Esophagus muscularis mucosa (tissue), 4 donors: ENCODE data around the gene DNAAF1. TPM values are rescaled to one million over a fixed set of nuclear protein-coding genes. Genes with fewer than 3 reads are reported as not detected.
"Not testable (repeated sequence)": the region's sequence is repeated elsewhere in the genome, so short reads cannot be mapped to it uniquely, and the experiment has no call there.

Experiments used
- DNase-seq: peaks from one replicate; pipeline ENCODE4 v3.0.0-alpha.2; 2017; ENCODE audit errors: extremely low spot score
- H3K27ac ChIP-seq, 4 donors: fragments of 200-600 bp; sonication (generic); replicated peaks in 1 of 4; 1 replicate in 3 of 4; 2 replicates in 1 of 4; pipeline ENCODE4 v1.5.1; 2016 to 2019; ENCODE audit warnings: mild to moderate bottlenecking in 1 of 4
- H3K27me3 ChIP-seq, 4 donors: fragments of 200-600 bp; sonication (generic); one replicate each; pipeline versions ENCODE4 v1.5.1 to v1.6.0; 2016 to 2019
- H3K36me3 ChIP-seq, 4 donors: fragments of 200-600 bp; sonication (generic); one replicate each; pipeline ENCODE4 v1.5.1; 2016 to 2019
- H3K4me1 ChIP-seq, 4 donors: fragments of 200-600 bp; sonication (generic); one replicate each; pipeline ENCODE4 v1.5.1; 2016 to 2019
- H3K4me3 ChIP-seq, 4 donors: fragments of 200-600 bp; sonication (generic); 1 replicate in 2 of 4; 2 replicates in 2 of 4; pipeline ENCODE4 v1.5.1; 2016 to 2019; ENCODE audit warnings: mild to moderate bottlenecking in 4 of 4, moderate library complexity in 1 of 4
- H3K9me3 ChIP-seq, 4 donors: fragments of 200-600 bp; sonication (generic); 1 replicate in 3 of 4; 2 replicates in 1 of 4; pipeline ENCODE4 v1.5.1; 2016 to 2019
- CTCF ChIP-seq, 3 experiments: fragments of 200-600 bp in 2 of 3; fragments of 450-650 bp in 1 of 3; sonication (generic) in 2 of 3; IDR thresholded peaks; one replicate each; pipeline ENCODE4 v1.5.1; 2017 to 2019; ENCODE audit warnings: antibody characterized with exemption in 3 of 3, mild to moderate bottlenecking in 2 of 3, moderate library complexity in 1 of 3
- EP300 ChIP-seq: sonication (generic); formaldehyde crosslinking; IDR thresholded peaks from one replicate; pipeline ENCODE4 v1.6.1; 2017; ENCODE audit warnings: antibody characterized with exemption
- POLR2A ChIP-seq: fragments of 450-650 bp; IDR thresholded peaks from one replicate; pipeline ENCODE4 v1.6.1; 2017; ENCODE audit warnings: antibody characterized with exemption, moderate library complexity, mild to moderate bottlenecking, low read depth
- POLR2AphosphoS5 ChIP-seq, 2 donors: sonication (generic); formaldehyde crosslinking; IDR thresholded peaks; one replicate each; pipeline ENCODE4 v1.6.1; 2017; ENCODE audit warnings: antibody characterized with exemption in 2 of 2
- WGBS: methylation state at CpG from one replicate; pipeline ENCODE4 v1.1.5; 2018; 5-methylcytosine and 5-hydroxymethylcytosine counted together
- intact Hi-C: fragments of 100-400 bp; cut with DNase I; formaldehyde crosslinking; loops from one replicate; pipeline ENCODE4 v1.15.1; 2023
- total RNA-seq, 4 donors: library from RNA; depleted of rRNA; stranded (reverse); fragments of >200 nt; gene quantifications; one replicate each; pipeline versions ENCODE4 v1.1.0 to v1.2.1, GENCODE V29; 2016

DNAAF1 gene
- total RNA-seq, 4 donors from 2014 or later: 0.66 to 0.78 TPM; not detected in 2

GRCh38 chr16:84109598-84110335 lies 35.3 kb upstream of the DNAAF1 start:
- no peak for DNase-seq
- WGBS: 45% methylated on average over 6 of the region's 6 CpGs

GRCh38 chr16:84110527-84110926 lies 34.6 kb upstream of the DNAAF1 start:
- intact Hi-C loops: loop anchor here (10.0 kb wide), 1 partner anchor 74 kb away; the partner anchor contains the start of gene TAF1C
- peaks cover 0 to 34% (median 14%) of the 10 kb centered on the region in 4 donors for H3K36me3 ChIP-seq
- DNase-seq: no peak
- H3K27me3 ChIP-seq: no peaks in the 10 kb centered on the region
- WGBS: 89% methylated on average over 3 of the region's 3 CpGs
- no peak overlapping the region for H3K27ac ChIP-seq
- H3K9me3 ChIP-seq: no peaks in the 10 kb centered on the region
- peaks cover 28 to 72% (median 49%) of the 10 kb centered on the region in 4 donors for H3K4me1 ChIP-seq
- no peak for TF ChIP-seq EP300
- no peak for TF ChIP-seq POLR2A
- no peak for TF ChIP-seq CTCF (IDR thresholded peaks at IDR 0.05)
- TF ChIP-seq POLR2AphosphoS5 (IDR thresholded peaks at IDR 0.05): no peak
- H3K4me3 ChIP-seq: no peak overlapping the region

More at GRCh38 chr16:84109598-84110335, 35.3 kb upstream of the DNAAF1 start:
- no peak for TF ChIP-seq EP300
- TF ChIP-seq POLR2A: no peak
- TF ChIP-seq POLR2AphosphoS5 (IDR thresholded peaks at IDR 0.05): no peak
- no peak for TF ChIP-seq CTCF (IDR thresholded peaks at IDR 0.05)
- intact Hi-C loops: loop anchor here (10.0 kb wide), 1 partner anchor 75 kb away; the partner anchor contains the start of gene TAF1C
- H3K4me1 ChIP-seq: peaks cover 20 to 68% (median 41%) of the 10 kb centered on the region in 4 donors
- H3K36me3 ChIP-seq: peaks cover 0 to 39% (median 14%) of the 10 kb centered on the region in 4 donors
- no peaks in the 10 kb centered on the region for H3K9me3 ChIP-seq
- H3K27ac ChIP-seq: peak overlapping the region in 1 of 4 donors; percentile 28
- H3K4me3 ChIP-seq: no peak overlapping the region
- no peaks in the 10 kb centered on the region for H3K27me3 ChIP-seq

- no peaks in the 10 kb centered on the region for H3K27me3 ChIP-seq
- H3K36me3 ChIP-seq: peaks cover 0 to 29% (median 12%) of the 10 kb centered on the region in 4 donors
- no peak for TF ChIP-seq EP300
- no peak for TF ChIP-seq POLR2AphosphoS5 (IDR thresholded peaks at IDR 0.05)
- no peak for TF ChIP-seq POLR2A
- no peak for TF ChIP-seq CTCF (IDR thresholded peaks at IDR 0.05)
- 61% methylated on average over 3 of the region's 3 CpGs for WGBS
- no peak for DNase-seq
- intact Hi-C loops: loop anchor here (10.0 kb wide), 1 partner anchor 73 kb away; the partner anchor contains the start of gene TAF1C
- no peak overlapping the region for H3K4me3 ChIP-seq
- H3K27ac ChIP-seq: no peak overlapping the region
- H3K4me1 ChIP-seq: peaks cover 28 to 68% (median 51%) of the 10 kb centered on the region in 4 donors
- no peaks in the 10 kb centered on the region for H3K9me3 ChIP-seq
These were observed 33.6 kb upstream of the DNAAF1 start for GRCh38 chr16:84111525-84111924.

- Histone ChIP-seq H3K36me3 (peaks cover 0 to 25% (median 10%) of the 10 kb centered on the region in 4 donors), H3K4me1 (peaks cover 24 to 64% (median 50%) of the 10 kb centered on the region in 4 donors)
- intact Hi-C loops: loop anchor here (10.0 kb wide), 1 partner anchor 73 kb away; the partner anchor contains the start of gene TAF1C
- not testable (repeated sequence) for H3K9me3 ChIP-seq, H3K27ac ChIP-seq, H3K4me3 ChIP-seq, H3K27me3 ChIP-seq, DNase-seq
- 93% methylated on average over 3 of the region's 3 CpGs for WGBS
These were observed 33.2 kb upstream of the DNAAF1 start for GRCh38 chr16:84111949-84112348.

GRCh38 chr16:84115919-84116719 lies 29.0 kb upstream of the DNAAF1 start:
- no peaks in the 10 kb centered on the region for H3K27me3 ChIP-seq
- H3K9me3 ChIP-seq: no peaks in the 10 kb centered on the region
- intact Hi-C loops: loop anchor here (10.0 kb wide), 1 partner anchor 69 kb away; the partner anchor contains the start of gene TAF1C
- H3K4me3 ChIP-seq: peak overlapping the region; percentile 80 to 99 (median 96)
- peaks cover 24 to 40% (median 34%) of the 10 kb centered on the region in 4 donors for H3K4me1 ChIP-seq
- TF ChIP-seq EP300: no peak
- TF ChIP-seq CTCF (IDR thresholded peaks at IDR 0.05): peak in 1 of 3 experiments; percentile 50
- peak overlapping the region; percentile 91 to 97 (median 96) for H3K27ac ChIP-seq
- 2% methylated on average over 26 of the region's 57 CpGs for WGBS
- no peaks in the 10 kb centered on the region for H3K36me3 ChIP-seq
- no peak for DNase-seq
